ENCODE results near the gene SLMAP. TPM values are rescaled to one million over a fixed set of nuclear protein-coding genes. Genes with fewer than 3 reads are reported as not detected.
A peak's percentile ranks its signal among the peaks of the same experiment; 100 is the strongest.

The SLMAP gene
- total RNA-seq, 1 experiment from 2014 or later, result 79.5 TPM

DNA sequence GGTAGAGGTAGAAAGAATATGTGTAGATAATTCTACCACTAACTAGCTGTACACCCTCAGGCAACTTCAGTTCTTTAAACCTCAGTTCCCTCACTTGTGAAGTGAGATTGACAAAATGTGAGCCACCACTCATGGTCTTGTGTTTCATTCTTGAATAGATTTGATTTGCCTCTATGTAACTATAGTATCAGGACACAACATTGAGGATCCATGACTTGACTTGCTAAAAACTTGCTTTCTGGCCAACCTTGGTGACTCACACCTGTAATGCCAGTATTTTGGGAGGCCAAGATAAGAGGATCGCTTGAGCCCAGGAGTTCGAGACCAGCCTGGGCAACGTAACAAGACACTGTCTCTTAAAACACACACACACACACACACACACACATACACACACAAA is 136.3 kb downstream of the SLMAP start:
- DNase-seq (ENCODE audit: low spot score), result no peak
- H3K4me3 Mint-ChIP-seq, result no peak overlapping the region

DNA sequence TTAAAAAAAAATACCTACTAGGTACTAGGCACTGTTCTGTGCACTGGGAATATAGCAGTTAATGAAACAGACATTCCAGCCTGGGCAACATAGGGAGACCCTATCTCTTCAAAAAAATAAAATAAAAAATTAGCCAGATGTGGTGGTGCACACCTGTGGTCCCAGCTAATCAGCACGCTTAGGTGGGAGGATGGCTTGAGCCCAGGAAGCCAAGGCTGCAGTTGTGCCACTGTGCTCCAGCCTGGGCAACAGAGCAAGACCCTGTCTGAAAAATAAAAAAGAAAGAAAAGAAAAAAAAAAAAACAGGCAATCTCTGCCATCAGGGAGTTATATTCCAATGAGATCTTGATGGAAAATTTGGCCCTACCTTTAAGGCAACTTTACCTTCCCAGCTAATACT is 137.0 kb downstream of the SLMAP start:
- CTCF ChIA-PET, result no interaction called here
- H3K4me1 Mint-ChIP-seq, result no peaks in the 10 kb centered on the region
- POLR2A ChIA-PET, result no interaction called here
- no peak overlapping the region for H3K27ac Mint-ChIP-seq
- no peaks in the 10 kb centered on the region for H3K27me3 Mint-ChIP-seq (ENCODE audit: low read depth)
- no peaks in the 10 kb centered on the region for H3K9me3 Mint-ChIP-seq
- DNase-seq (ENCODE audit: low spot score) (no peak), ATAC-seq (no peak)
- H3K36me3 Mint-ChIP-seq, result no peaks in the 10 kb centered on the region
- H3K4me3 Mint-ChIP-seq, result no peak overlapping the region
- TF ChIP-seq TEAD1 (CRISPR knock-in tag; IDR thresholded peaks at IDR 0.05) (no peak), ZNF121 (CRISPR knock-in tag; IDR thresholded peaks at IDR 0.05) (peak; percentile 75)

More for the DNA sequence above, 136.3 kb downstream of the SLMAP start:
- ChIA-PET POLR2A (no interaction called here), CTCF (no interaction called here)
- TF ChIP-seq ZNF219 (CRISPR knock-in tag; IDR thresholded peaks at IDR 0.05; ENCODE audit: borderline replicate concordance) (no peak), SP1 (CRISPR knock-in tag; conservative IDR thresholded peaks at IDR 0.05) (no peak), NR3C1 (CRISPR knock-in tag; conservative IDR thresholded peaks at IDR 0.05; ENCODE audit: low read depth) (no peak)
- no peak for ATAC-seq
- no peaks in the 10 kb centered on the region for H3K9me3 Mint-ChIP-seq
- no peaks in the 10 kb centered on the region for H3K4me1 Mint-ChIP-seq
- H3K27me3 Mint-ChIP-seq (ENCODE audit: low read depth), result no peaks in the 10 kb centered on the region
- no peak overlapping the region for H3K27ac Mint-ChIP-seq
- H3K36me3 Mint-ChIP-seq, result peaks cover 4% of the 10 kb centered on the region

DNA sequence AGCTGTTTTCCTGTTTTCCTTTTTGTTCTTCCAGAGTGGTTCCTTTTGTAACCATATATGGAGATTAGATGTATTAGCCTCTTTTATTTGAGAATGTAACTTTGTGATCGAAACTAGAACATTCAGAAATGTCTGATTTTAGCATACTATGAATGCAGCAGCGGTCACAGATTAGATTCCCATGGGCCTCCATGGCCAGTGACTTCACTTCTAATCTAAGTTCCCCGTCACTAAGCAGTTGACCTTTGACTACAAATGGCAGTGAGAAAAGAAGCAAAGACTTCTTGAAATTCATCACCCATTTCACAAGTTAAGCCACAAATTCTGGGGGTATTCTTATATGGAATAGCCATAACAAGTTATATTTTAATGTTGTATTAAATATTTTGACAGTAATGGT is 137.6 kb downstream of the SLMAP start:
- H3K36me3 Mint-ChIP-seq, result no peaks in the 10 kb centered on the region
- POLR2A ChIA-PET, result no interaction called here
- no peak overlapping the region for H3K27ac Mint-ChIP-seq
- TF ChIP-seq, protein P1, sequence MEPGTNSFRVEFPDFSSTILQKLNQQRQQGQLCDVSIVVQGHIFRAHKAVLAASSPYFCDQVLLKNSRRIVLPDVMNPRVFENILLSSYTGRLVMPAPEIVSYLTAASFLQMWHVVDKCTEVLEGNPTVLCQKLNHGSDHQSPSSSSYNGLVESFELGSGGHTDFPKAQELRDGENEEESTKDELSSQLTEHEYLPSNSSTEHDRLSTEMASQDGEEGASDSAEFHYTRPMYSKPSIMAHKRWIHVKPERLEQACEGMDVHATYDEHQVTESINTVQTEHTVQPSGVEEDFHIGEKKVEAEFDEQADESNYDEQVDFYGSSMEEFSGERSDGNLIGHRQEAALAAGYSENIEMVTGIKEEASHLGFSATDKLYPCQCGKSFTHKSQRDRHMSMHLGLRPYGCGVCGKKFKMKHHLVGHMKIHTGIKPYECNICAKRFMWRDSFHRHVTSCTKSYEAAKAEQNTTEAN (CRISPR knock-in tag; IDR thresholded peaks at IDR 0.05), result no peak
- TF ChIP-seq TEAD1 (CRISPR knock-in tag; IDR thresholded peaks at IDR 0.05) (no peak), TEAD4 (CRISPR knock-in tag; IDR thresholded peaks at IDR 0.05) (no peak), ESRRA (CRISPR knock-in tag; IDR thresholded peaks at IDR 0.05; ENCODE audit: borderline replicate concordance) (no peak)
- TF ChIP-seq, protein P2, sequence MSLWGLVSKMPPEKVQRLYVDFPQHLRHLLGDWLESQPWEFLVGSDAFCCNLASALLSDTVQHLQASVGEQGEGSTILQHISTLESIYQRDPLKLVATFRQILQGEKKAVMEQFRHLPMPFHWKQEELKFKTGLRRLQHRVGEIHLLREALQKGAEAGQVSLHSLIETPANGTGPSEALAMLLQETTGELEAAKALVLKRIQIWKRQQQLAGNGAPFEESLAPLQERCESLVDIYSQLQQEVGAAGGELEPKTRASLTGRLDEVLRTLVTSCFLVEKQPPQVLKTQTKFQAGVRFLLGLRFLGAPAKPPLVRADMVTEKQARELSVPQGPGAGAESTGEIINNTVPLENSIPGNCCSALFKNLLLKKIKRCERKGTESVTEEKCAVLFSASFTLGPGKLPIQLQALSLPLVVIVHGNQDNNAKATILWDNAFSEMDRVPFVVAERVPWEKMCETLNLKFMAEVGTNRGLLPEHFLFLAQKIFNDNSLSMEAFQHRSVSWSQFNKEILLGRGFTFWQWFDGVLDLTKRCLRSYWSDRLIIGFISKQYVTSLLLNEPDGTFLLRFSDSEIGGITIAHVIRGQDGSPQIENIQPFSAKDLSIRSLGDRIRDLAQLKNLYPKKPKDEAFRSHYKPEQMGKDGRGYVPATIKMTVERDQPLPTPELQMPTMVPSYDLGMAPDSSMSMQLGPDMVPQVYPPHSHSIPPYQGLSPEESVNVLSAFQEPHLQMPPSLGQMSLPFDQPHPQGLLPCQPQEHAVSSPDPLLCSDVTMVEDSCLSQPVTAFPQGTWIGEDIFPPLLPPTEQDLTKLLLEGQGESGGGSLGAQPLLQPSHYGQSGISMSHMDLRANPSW (CRISPR knock-in tag; conservative IDR thresholded peaks at IDR 0.05; ENCODE audit: low read depth), result no peak
- TF ChIP-seq, protein P3, sequence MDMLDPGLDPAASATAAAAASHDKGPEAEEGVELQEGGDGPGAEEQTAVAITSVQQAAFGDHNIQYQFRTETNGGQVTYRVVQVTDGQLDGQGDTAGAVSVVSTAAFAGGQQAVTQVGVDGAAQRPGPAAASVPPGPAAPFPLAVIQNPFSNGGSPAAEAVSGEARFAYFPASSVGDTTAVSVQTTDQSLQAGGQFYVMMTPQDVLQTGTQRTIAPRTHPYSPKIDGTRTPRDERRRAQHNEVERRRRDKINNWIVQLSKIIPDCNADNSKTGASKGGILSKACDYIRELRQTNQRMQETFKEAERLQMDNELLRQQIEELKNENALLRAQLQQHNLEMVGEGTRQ (CRISPR knock-in tag; IDR thresholded peaks at IDR 0.05), result no peak
- ATAC-seq (no peak), DNase-seq (ENCODE audit: low spot score) (no peak)
- H3K27me3 Mint-ChIP-seq (ENCODE audit: low read depth), result no peaks in the 10 kb centered on the region
- H3K4me3 Mint-ChIP-seq, result no peak overlapping the region
- no peaks in the 10 kb centered on the region for H3K4me1 Mint-ChIP-seq
- CTCF ChIA-PET, result no interaction called here
- no peaks in the 10 kb centered on the region for H3K9me3 Mint-ChIP-seq

DNA sequence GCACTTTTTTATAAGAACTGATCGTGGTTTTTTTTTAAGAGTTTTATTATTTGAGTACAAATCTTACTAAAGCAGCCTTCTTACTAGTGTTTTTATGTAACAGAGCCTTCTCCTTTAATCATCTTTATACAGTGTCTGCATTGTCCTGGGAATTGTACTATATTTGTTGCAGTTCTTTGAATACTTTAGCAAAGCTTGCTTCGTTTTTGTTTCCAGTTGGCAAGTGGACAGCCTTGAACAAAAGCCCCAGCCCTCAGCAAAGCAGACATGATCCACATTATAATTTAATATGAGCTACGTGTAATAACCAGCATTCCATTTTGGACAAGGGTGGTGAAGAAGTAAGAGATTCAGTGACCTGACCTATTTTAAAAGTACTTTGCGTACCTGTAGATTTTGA is 139.9 kb downstream of the SLMAP start:
- H3K27ac Mint-ChIP-seq, result no peak overlapping the region
- no peaks in the 10 kb centered on the region for H3K9me3 Mint-ChIP-seq
- ChIA-PET CTCF (no interaction called here), POLR2A (interaction anchor here (0.6 kb wide), 1 partner anchor 19 kb away, joined by 3 read pairs; no protein-coding TSS in a partner anchor)
- H3K27me3 Mint-ChIP-seq (ENCODE audit: low read depth), result no peaks in the 10 kb centered on the region
- DNase-seq (ENCODE audit: low spot score) (no peak), ATAC-seq (no peak)
- H3K4me1 Mint-ChIP-seq, result no peaks in the 10 kb centered on the region
- no peak overlapping the region for H3K4me3 Mint-ChIP-seq
- H3K36me3 Mint-ChIP-seq, result no peaks in the 10 kb centered on the region; the same call in 1 of the 2 replicates
- no peak for TF ChIP-seq ETV6 (CRISPR knock-in tag; IDR thresholded peaks at IDR 0.05)
- no peak for TF ChIP-seq ATF6 (CRISPR knock-in tag; IDR thresholded peaks at IDR 0.05)
- no peak for TF ChIP-seq TEAD4 (CRISPR knock-in tag; IDR thresholded peaks at IDR 0.05)
- no peak for TF ChIP-seq ZNF138 (CRISPR knock-in tag; conservative IDR thresholded peaks at IDR 0.05)
- no peak for TF ChIP-seq ZNF396 (CRISPR knock-in tag; IDR thresholded peaks at IDR 0.05; ENCODE audit: borderline replicate concordance)
- TF ChIP-seq ZNF423 (CRISPR knock-in tag; IDR thresholded peaks at IDR 0.05), result no peak
- TF ChIP-seq JUN (CRISPR knock-in tag; IDR thresholded peaks at IDR 0.05), result no peak
- no peak for TF ChIP-seq ZNF317 (CRISPR knock-in tag; IDR thresholded peaks at IDR 0.05; ENCODE audit: borderline replicate concordance, low read depth)
- TF ChIP-seq ZNF512 (CRISPR knock-in tag; IDR thresholded peaks at IDR 0.05; ENCODE audit: borderline replicate concordance), result no peak
- no peak for TF ChIP-seq MYBL2 (CRISPR knock-in tag; IDR thresholded peaks at IDR 0.05)
- TF ChIP-seq CREB1 (CRISPR knock-in tag; IDR thresholded peaks at IDR 0.05), result no peak
- TF ChIP-seq SMAD3 (CRISPR knock-in tag; IDR thresholded peaks at IDR 0.05; ENCODE audit: borderline replicate concordance), result no peak
- TF ChIP-seq ESRRA (CRISPR knock-in tag; IDR thresholded peaks at IDR 0.05; ENCODE audit: borderline replicate concordance), result no peak
- no peak for TF ChIP-seq NFYB (CRISPR knock-in tag; conservative IDR thresholded peaks at IDR 0.05; ENCODE audit: low read depth)
- no peak for TF ChIP-seq TP53 (CRISPR knock-in tag; IDR thresholded peaks at IDR 0.05)

Measured in WTC11 (cell line).